ENCODE results near the gene GPC6.

- TF ChIP-seq CTCF (conservative IDR thresholded peaks at IDR 0.05; ENCODE audit: low read length): no peak
- no peak for TF ChIP-seq EZH2phosphoT487 (IDR thresholded peaks at IDR 0.05; ENCODE audit: borderline replicate concordance)
Measured at GRCh38 chr13:93859716-93860115, 633.1 kb downstream of the GPC6 start.
